ENCODE data around the gene GALNT13. TPM values are rescaled to one million over a fixed set of nuclear protein-coding genes. Genes with fewer than 3 reads are reported as not detected.

The GALNT13 gene
- total RNA-seq, 6 experiments from 2014 or later, result not detected

DNA sequence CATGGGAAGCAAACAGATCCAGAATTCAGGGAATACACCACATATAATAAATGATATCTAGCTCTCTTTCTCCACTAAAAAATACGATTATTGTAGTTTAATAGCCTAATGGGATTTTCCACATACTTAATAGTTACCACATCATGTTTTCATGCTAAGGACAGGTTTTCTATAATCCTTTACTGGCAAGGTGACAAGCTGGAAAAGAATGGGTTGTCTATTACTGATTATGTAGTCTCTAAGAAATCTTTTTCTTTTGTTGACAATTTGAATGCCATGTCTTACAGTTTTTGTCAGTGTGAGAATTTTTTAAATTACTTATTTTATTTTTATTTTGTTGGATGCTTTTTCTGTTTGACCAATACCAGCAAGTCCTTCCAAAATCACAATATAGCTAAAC, 177.8 kb downstream of the GALNT13 start:
- DNase-seq, result no peak
- H3K4me1 Mint-ChIP-seq (ENCODE audit: low read depth), result no peaks in the 10 kb centered on the region
- H3K27me3 Mint-ChIP-seq (ENCODE audit: insufficient read depth), result no peaks in the 10 kb centered on the region
- no peak overlapping the region for H3K27ac Mint-ChIP-seq
- TF ChIP-seq, protein P1, sequence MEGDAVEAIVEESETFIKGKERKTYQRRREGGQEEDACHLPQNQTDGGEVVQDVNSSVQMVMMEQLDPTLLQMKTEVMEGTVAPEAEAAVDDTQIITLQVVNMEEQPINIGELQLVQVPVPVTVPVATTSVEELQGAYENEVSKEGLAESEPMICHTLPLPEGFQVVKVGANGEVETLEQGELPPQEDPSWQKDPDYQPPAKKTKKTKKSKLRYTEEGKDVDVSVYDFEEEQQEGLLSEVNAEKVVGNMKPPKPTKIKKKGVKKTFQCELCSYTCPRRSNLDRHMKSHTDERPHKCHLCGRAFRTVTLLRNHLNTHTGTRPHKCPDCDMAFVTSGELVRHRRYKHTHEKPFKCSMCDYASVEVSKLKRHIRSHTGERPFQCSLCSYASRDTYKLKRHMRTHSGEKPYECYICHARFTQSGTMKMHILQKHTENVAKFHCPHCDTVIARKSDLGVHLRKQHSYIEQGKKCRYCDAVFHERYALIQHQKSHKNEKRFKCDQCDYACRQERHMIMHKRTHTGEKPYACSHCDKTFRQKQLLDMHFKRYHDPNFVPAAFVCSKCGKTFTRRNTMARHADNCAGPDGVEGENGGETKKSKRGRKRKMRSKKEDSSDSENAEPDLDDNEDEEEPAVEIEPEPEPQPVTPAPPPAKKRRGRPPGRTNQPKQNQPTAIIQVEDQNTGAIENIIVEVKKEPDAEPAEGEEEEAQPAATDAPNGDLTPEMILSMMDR (IDR thresholded peaks at IDR 0.05), result no peak
- no peaks in the 10 kb centered on the region for H3K36me3 Mint-ChIP-seq (ENCODE audit: low read depth)
- peaks cover 47% of the 10 kb centered on the region for H3K9me3 Mint-ChIP-seq
- H3K4me3 Mint-ChIP-seq, result no peak overlapping the region

DNA sequence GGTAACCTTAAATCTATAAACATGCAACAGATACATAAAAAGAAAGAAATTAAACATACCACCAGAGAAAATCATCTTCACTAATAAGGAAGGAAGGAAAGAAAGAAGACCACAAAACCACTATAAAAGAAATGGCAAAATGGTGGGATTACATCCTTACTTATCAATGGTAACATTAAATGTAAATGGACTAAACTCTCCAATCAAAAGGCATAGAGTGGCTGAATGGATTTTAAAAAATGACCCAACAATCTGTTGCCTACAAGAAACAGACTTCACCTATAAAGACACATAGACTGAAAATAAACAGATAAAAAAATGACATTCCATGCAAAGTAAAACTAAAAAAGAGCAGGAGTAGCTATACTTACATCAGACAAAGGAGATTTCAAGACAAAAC, 195.4 kb downstream of the GALNT13 start:
- no peak overlapping the region for H3K4me3 Mint-ChIP-seq
- TF ChIP-seq, protein P1 (IDR thresholded peaks at IDR 0.05), result no peak
- no peak for DNase-seq
- H3K27ac Mint-ChIP-seq, result no peak overlapping the region
- no peaks in the 10 kb centered on the region for H3K27me3 Mint-ChIP-seq (ENCODE audit: insufficient read depth)
- peaks cover 63% of the 10 kb centered on the region for H3K9me3 Mint-ChIP-seq
- H3K36me3 Mint-ChIP-seq (ENCODE audit: low read depth), result no peaks in the 10 kb centered on the region
- no peaks in the 10 kb centered on the region for H3K4me1 Mint-ChIP-seq (ENCODE audit: low read depth)

DNA sequence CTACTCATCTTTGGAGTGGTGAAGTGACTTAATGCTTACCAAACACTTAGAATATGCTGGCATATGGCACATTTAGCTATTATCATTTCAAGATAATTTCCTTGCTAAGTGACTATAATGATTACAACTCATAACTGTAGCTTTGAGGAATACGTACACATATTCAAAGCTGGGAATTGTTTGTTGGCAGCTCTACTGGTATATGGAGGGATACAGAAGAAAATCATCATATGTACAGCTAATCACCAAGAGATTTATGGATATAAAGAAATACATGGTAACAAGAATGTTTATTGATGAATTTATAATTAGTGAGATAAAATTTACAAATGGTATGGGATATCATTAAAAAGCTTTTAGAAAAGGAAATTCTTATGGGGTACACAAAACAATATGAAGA, 207.2 kb downstream of the GALNT13 start:
- Mint-ChIP-seq H3K4me3 (no peak overlapping the region), H3K36me3 (ENCODE audit: low read depth) (no peaks in the 10 kb centered on the region), H3K4me1 (ENCODE audit: low read depth) (no peaks in the 10 kb centered on the region), H3K27ac (no peak overlapping the region), H3K27me3 (ENCODE audit: insufficient read depth) (no peaks in the 10 kb centered on the region), H3K9me3 (peaks cover 21% of the 10 kb centered on the region)
- TF ChIP-seq, protein P1 (IDR thresholded peaks at IDR 0.05), result no peak
- DNase-seq, result no peak

DNA sequence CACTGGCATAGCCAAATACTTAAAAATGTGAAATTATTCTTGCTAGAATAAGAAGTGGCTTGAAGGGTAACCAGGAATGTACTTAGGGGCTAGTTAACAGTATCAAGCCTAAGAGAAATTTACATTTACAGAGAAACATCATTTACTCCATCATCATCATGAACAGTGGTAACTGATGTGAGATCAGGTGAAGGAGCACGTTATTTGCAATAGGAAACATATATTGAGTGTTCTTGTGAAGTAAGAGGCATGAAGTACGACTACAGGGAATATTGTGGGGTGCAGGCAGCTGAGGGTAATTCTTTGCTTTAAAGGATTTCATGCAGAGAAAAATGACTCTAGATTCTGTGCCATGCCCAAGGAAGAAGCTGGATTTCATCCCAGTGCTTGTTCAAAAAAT, 220.8 kb downstream of the GALNT13 start:
- no peaks in the 10 kb centered on the region for H3K4me1 Mint-ChIP-seq (ENCODE audit: low read depth)

DNA sequence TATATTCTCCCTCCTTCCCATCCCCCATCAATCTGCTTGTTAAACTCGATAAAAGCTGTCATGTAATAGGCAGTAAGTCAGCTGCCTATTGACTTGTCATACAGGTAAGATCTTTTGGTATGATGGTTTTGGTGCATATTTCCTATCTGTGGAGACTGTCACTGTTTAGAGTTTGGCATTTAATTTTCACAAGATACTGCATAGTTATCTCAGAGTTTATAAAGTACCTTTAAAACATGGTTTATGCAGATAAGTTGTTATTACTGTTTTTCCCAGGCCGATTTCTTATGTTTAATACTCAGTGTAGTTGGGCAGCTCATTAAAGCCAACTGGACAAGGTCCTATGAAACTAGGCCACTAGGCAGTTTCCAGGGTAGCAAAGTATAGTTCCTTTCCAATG, 222.1 kb downstream of the GALNT13 start:
- no peak for DNase-seq
- H3K4me3 Mint-ChIP-seq, result no peak overlapping the region
- peaks cover 4% of the 10 kb centered on the region for H3K36me3 Mint-ChIP-seq (ENCODE audit: low read depth)
- TF ChIP-seq, protein P1 (IDR thresholded peaks at IDR 0.05), result no peak
- no peak overlapping the region for H3K27ac Mint-ChIP-seq
- H3K9me3 Mint-ChIP-seq, result peaks cover 21% of the 10 kb centered on the region
- H3K27me3 Mint-ChIP-seq (ENCODE audit: insufficient read depth), result no peaks in the 10 kb centered on the region; the same call in 1 of the 2 replicates
- no peaks in the 10 kb centered on the region for H3K4me1 Mint-ChIP-seq (ENCODE audit: low read depth)

More for the DNA sequence above, 220.8 kb downstream of the GALNT13 start:
- DNase-seq, result no peak
- no peak overlapping the region for H3K27ac Mint-ChIP-seq
- peaks cover 14% of the 10 kb centered on the region for H3K9me3 Mint-ChIP-seq
- peaks cover 6% of the 10 kb centered on the region for H3K36me3 Mint-ChIP-seq (ENCODE audit: low read depth)
- H3K4me3 Mint-ChIP-seq, result no peak overlapping the region
- no peaks in the 10 kb centered on the region; the same call in 1 of the 2 replicates for H3K27me3 Mint-ChIP-seq (ENCODE audit: insufficient read depth)
- TF ChIP-seq, protein P1 (IDR thresholded peaks at IDR 0.05), result no peak
